Measurements from ENCODE around the gene KMO.
A peak's percentile ranks its signal among the peaks of the same experiment; 100 is the strongest.

KMO gene

GRCh38 chr1:241532162-241532531 is at the start of gene KMO:
Gene KMO (plus strand): TSS chr1:241532378. CDS start chr1:241532445, 67 bp downstream.
- DNase-seq = peak in 1 of 2 experiments; percentile 57

GRCh38 chr1:241482761-241483250 is 49.4 kb upstream of the KMO start:
- no peak for DNase-seq

GRCh38 chr1:241485145-241485544 is 47.0 kb upstream of the KMO start:
- no peak for DNase-seq

- peak; percentile 3 to 42 for DNase-seq
Measured at GRCh38 chr1:241485554-241485992, 46.6 kb upstream of the KMO start.

- DNase-seq = no peak
Measured at GRCh38 chr1:241488739-241489138, 43.4 kb upstream of the KMO start.

- no peak for DNase-seq
Measured at GRCh38 chr1:241495741-241496140, 36.4 kb upstream of the KMO start.

GRCh38 chr1:241499910-241500309 is 32.3 kb upstream of the KMO start:
- DNase-seq = peak; percentile 32 to 61

- no peak for DNase-seq
Measured at GRCh38 chr1:241503444-241503843, 28.7 kb upstream of the KMO start.

GRCh38 chr1:241507189-241507863 is 24.9 kb upstream of the KMO start:
- no peak for DNase-seq

GRCh38 chr1:241513378-241513777 is 18.8 kb upstream of the KMO start:
- DNase-seq = no peak

- DNase-seq = peak in 1 of 2 experiments; percentile 26
Measured at GRCh38 chr1:241518476-241519307, 13.5 kb upstream of the KMO start.

- DNase-seq = peak; percentile 99
Measured at GRCh38 chr1:241519308-241520079, 12.7 kb upstream of the KMO start, which contains the start of gene FH. Gene FH (minus strand): TSS chr1:241519755. CDS start chr1:241519722, 33 bp downstream.

- no peak for DNase-seq
Measured at GRCh38 chr1:241520080-241520465, 12.1 kb upstream of the KMO start.

GRCh38 chr1:241521718-241522117 is 10.5 kb upstream of the KMO start:
- no peak for DNase-seq

- DNase-seq = no peak
Measured at GRCh38 chr1:241525026-241525425, 7.2 kb upstream of the KMO start.

GRCh38 chr1:241527146-241527545 is 5.0 kb upstream of the KMO start:
- DNase-seq = no peak

GRCh38 chr1:241531195-241532161 is 700 bp upstream of the KMO start:
- DNase-seq = peak; percentile 95

GRCh38 chr1:241532864-241533263 is 686 bp downstream of the KMO start:
- DNase-seq = no peak

GRCh38 chr1:241533326-241534115 is 1.3 kb downstream of the KMO start:
- no peak for DNase-seq

- DNase-seq = no peak
Measured at GRCh38 chr1:241536304-241536703, 4.1 kb downstream of the KMO start.

- no peak for DNase-seq
Measured at GRCh38 chr1:241536969-241537368, 4.8 kb downstream of the KMO start.
